H1 (cell line): ENCODE measurements around the gene TAPBPL. TPM values are rescaled to one million over a fixed set of nuclear protein-coding genes. Genes with fewer than 3 reads are reported as not detected.

Experiments
- CTCF ChIA-PET: fragments of 300-600 bp; sonication (Branson Sonifier 250); formaldehyde crosslinking; loops from one replicate; lab custom pipeline; 2021; ENCODE audit not compliant: partially characterized antibody; lab: Charles Lee
- POLR2A ChIA-PET: fragments of 300-600 bp; sonication (Branson Sonifier 250); formaldehyde crosslinking; loops from one replicate; lab custom pipeline; 2021; ENCODE audit warnings: inconsistent platforms; ENCODE audit not compliant: partially characterized antibody; lab: Charles Lee
- DNase-seq, 2 experiments: peaks; one replicate each; pipeline versions ENCODE4 v3.0.0 to v3.0.0-alpha.2; 2010 to 2022; ENCODE audit warnings: low spot score in 2 of 2, low read depth in 1 of 2, mixed read lengths in 1 of 2
- FAIRE-seq: peaks from 2 replicates; lab custom pipeline; 2011; peaks lifted over from hg19 to GRCh38; lab: Jason Lieb, UNC
- H2AFZ ChIP-seq: 2 replicates; pipeline ENCODE4 v1.8.1; 2012; ENCODE audit warnings: low read length, inconsistent platforms
- H2AK5ac ChIP-seq: 2 replicates; pipeline ENCODE4 v1.6.1; 2013; ENCODE audit warnings: low read depth, low read length
- H2BK120ac ChIP-seq: replicated peaks from 2 replicates; pipeline ENCODE3; 2013; ENCODE audit warnings: low read depth, low read length, inconsistent platforms
- H2BK12ac ChIP-seq: 2 replicates; pipeline ENCODE4 v1.6.1; 2013; ENCODE audit warnings: low read depth, low read length
- H2BK15ac ChIP-seq: 2 replicates; pipeline ENCODE4 v1.6.1; 2013; ENCODE audit warnings: low read length
- H2BK20ac ChIP-seq: 2 replicates; pipeline ENCODE4 v1.6.1; 2013; ENCODE audit warnings: low read length
- H2BK5ac ChIP-seq: 2 replicates; pipeline ENCODE4 v1.6.1; 2013; ENCODE audit warnings: low read depth, low read length
- H3K14ac ChIP-seq: 2 replicates; pipeline ENCODE4 v1.6.1; 2013; ENCODE audit warnings: inconsistent platforms; ENCODE audit not compliant: insufficient read length
- H3K18ac ChIP-seq: 2 replicates; pipeline ENCODE4 v1.6.1; 2013; ENCODE audit warnings: low read length; ENCODE audit errors: extremely low read depth
- H3K23ac ChIP-seq: 2 replicates; pipeline ENCODE4 v1.6.1; 2013; ENCODE audit warnings: inconsistent platforms; ENCODE audit not compliant: insufficient read length
- H3K23me2 ChIP-seq: 2 replicates; pipeline ENCODE4 v1.6.1; 2013; ENCODE audit warnings: low read depth, low read length
- H3K27ac ChIP-seq: 2 replicates; pipeline ENCODE4 v1.6.1; 2011; ENCODE audit warnings: low read depth, low read length, inconsistent platforms
- H3K27me3 ChIP-seq, 4 experiments: replicated peaks in 1 of 4; 1 replicate in 1 of 4; 2 replicates in 3 of 4; pipeline versions ENCODE4 v1.6.1 to v1.8.1; 2011 to 2013; ENCODE audit warnings: low read length in 3 of 4, mild to moderate bottlenecking in 3 of 4, inconsistent platforms in 2 of 4, mixed read lengths in 2 of 4, moderate library complexity in 1 of 4; ENCODE audit not compliant: control insufficient read depth in 3 of 4, insufficient read depth in 3 of 4; ENCODE audit errors: extremely low read depth in 1 of 4
- H3K36me3 ChIP-seq, 4 experiments: 2 replicates each; pipeline versions ENCODE4 v1.6.1 to v1.8.1; 2011 to 2013; ENCODE audit warnings: mild to moderate bottlenecking in 4 of 4, low read length in 3 of 4, moderate library complexity in 2 of 4, control low read depth in 1 of 4, inconsistent platforms in 1 of 4; ENCODE audit not compliant: insufficient read depth in 4 of 4, control insufficient read depth in 2 of 4
- H3K4ac ChIP-seq: replicated peaks from 2 replicates; pipeline ENCODE3; 2013; ENCODE audit warnings: low read length, low read depth, mixed read lengths, inconsistent platforms; ENCODE audit not compliant: insufficient read length
- H3K4me1 ChIP-seq, 4 experiments: replicated peaks in 1 of 4; 1 replicate in 1 of 4; 2 replicates in 3 of 4; pipeline versions ENCODE4 v1.6.1 to v1.8.1; 2011 to 2013; ENCODE audit warnings: low read length in 3 of 4, inconsistent platforms in 2 of 4, mixed read lengths in 1 of 4; ENCODE audit not compliant: insufficient read depth in 4 of 4, control insufficient read depth in 3 of 4
- H3K4me2 ChIP-seq, 2 experiments: 2 replicates each; pipeline versions ENCODE4 v1.6.1 to v1.8.1; 2011 to 2013; ENCODE audit warnings: low read depth in 2 of 2, low read length in 2 of 2, control low read depth in 1 of 2, inconsistent platforms in 1 of 2, mild to moderate bottlenecking in 1 of 2; ENCODE audit not compliant: insufficient read depth in 1 of 2
- H3K4me3 ChIP-seq, 4 experiments: fragments of 200-600, 300-600 bp in 1 of 4; sonication (generic), shearing (Covaris generic), sonication (Bioruptor Twin) in 1 of 4; 2 replicates each; pipeline versions ENCODE4 v1.5.1 to v1.8.1; 2011 to 2016; ENCODE audit warnings: low read length in 4 of 4, low read depth in 3 of 4, control low read depth in 2 of 4, inconsistent platforms in 2 of 4, mild to moderate bottlenecking in 2 of 4, mixed read lengths in 1 of 4, moderate library complexity in 1 of 4; ENCODE audit not compliant: insufficient read depth in 2 of 4; ENCODE audit errors: extremely low read depth in 1 of 4
- H3K56ac ChIP-seq: replicated peaks from 2 replicates; pipeline ENCODE3; 2013; ENCODE audit warnings: low read depth, mild to moderate bottlenecking, mixed read lengths, low read length, inconsistent platforms; ENCODE audit not compliant: insufficient read length
- H3K79me1 ChIP-seq: 2 replicates; pipeline ENCODE4 v1.6.1; 2013; ENCODE audit warnings: low read depth, low read length, control low read depth
- H3K79me2 ChIP-seq, 2 experiments: 2 replicates each; pipeline versions ENCODE4 v1.6.1 to v1.8.1; 2012 to 2013; ENCODE audit warnings: low read length in 2 of 2, mild to moderate bottlenecking in 2 of 2, inconsistent platforms in 1 of 2; ENCODE audit not compliant: insufficient read depth in 2 of 2, control insufficient read depth in 1 of 2
- H3K9ac ChIP-seq, 4 experiments: replicated peaks in 1 of 4; 1 replicate in 1 of 4; 2 replicates in 3 of 4; pipeline versions ENCODE4 v1.6.1 to v1.8.1; 2011 to 2013; ENCODE audit warnings: low read depth in 3 of 4, low read length in 3 of 4, control low read depth in 2 of 4, mild to moderate bottlenecking in 2 of 4, moderate library complexity in 2 of 4, inconsistent platforms in 1 of 4; ENCODE audit errors: extremely low read depth in 1 of 4
- H3K9me3 ChIP-seq, 2 experiments: 2 replicates each; pipeline versions ENCODE4 v1.6.1 to v1.8.1; 2012 to 2013; ENCODE audit warnings: mild to moderate bottlenecking in 2 of 2, moderate library complexity in 2 of 2, control low read depth in 1 of 2, inconsistent platforms in 1 of 2, low read depth in 1 of 2, low read length in 1 of 2, mixed read lengths in 1 of 2; ENCODE audit not compliant: insufficient read depth in 2 of 2
- H4K20me1 ChIP-seq, 2 experiments: replicated peaks in 1 of 2; 2 replicates each; pipeline versions ENCODE3 to v1.8.1; 2011 to 2013; ENCODE audit warnings: inconsistent platforms in 2 of 2, low read length in 2 of 2, mild to moderate bottlenecking in 1 of 2; ENCODE audit not compliant: insufficient read depth in 2 of 2, control insufficient read depth in 1 of 2
- H4K5ac ChIP-seq: 2 replicates; pipeline ENCODE4 v1.6.1; 2013; ENCODE audit warnings: low read length, low read depth, mixed read lengths, inconsistent platforms; ENCODE audit not compliant: insufficient read length
- H4K8ac ChIP-seq: 2 replicates; pipeline ENCODE4 v1.8.0; 2013; ENCODE audit warnings: mild to moderate bottlenecking, moderate library complexity, low read length, inconsistent platforms; ENCODE audit not compliant: insufficient read depth; ENCODE audit errors: extremely low read depth
- H4K91ac ChIP-seq: replicated peaks from 2 replicates; pipeline ENCODE3; 2013; ENCODE audit warnings: low read length, mixed read lengths, inconsistent platforms; ENCODE audit not compliant: insufficient read length
- CBX5 ChIP-seq: fragments of 300-800, 300-1000 bp; sonication (generic); IDR thresholded peaks from 2 replicates; pipeline ENCODE4 v1.7.1; 2016; ENCODE audit warnings: antibody characterized with exemption, low read length, low read depth
- EP300 ChIP-seq, 2 experiments: IDR thresholded peaks; 1 replicate in 1 of 2; 2 replicates in 1 of 2; pipeline ENCODE4 v1.6.1; 2011 to 2012; ENCODE audit warnings: low read depth in 2 of 2, low read length in 2 of 2, mild to moderate bottlenecking in 2 of 2, borderline replicate concordance in 1 of 2, inconsistent platforms in 1 of 2, moderate library complexity in 1 of 2
- FOSL1 ChIP-seq: IDR thresholded peaks from 2 replicates; pipeline ENCODE4 v1.6.1; 2011; ENCODE audit warnings: mild to moderate bottlenecking, low read depth, low read length, moderate library complexity; ENCODE audit not compliant: insufficient read depth
- GTF2F1 ChIP-seq: IDR thresholded peaks from 2 replicates; pipeline ENCODE4 v1.6.1; 2012; ENCODE audit warnings: low read depth, low read length, improper control_type of control experiment, borderline replicate concordance
- HDAC2 ChIP-seq, 2 experiments: fragments of 300-600 bp in 1 of 2; sonication (generic) in 1 of 2; IDR thresholded peaks; 2 replicates each; pipeline ENCODE4 v1.6.1; 2011 to 2012; ENCODE audit warnings: low read depth in 2 of 2, low read length in 2 of 2, mild to moderate bottlenecking in 2 of 2, moderate library complexity in 2 of 2, borderline replicate concordance in 1 of 2, inconsistent platforms in 1 of 2
- JUN ChIP-seq: IDR thresholded peaks from 2 replicates; pipeline ENCODE4 v1.6.1; 2011; ENCODE audit warnings: low read depth, mild to moderate bottlenecking, improper control_type of control experiment, low read length
- POLR2AphosphoS5 ChIP-seq: IDR thresholded peaks from 2 replicates; pipeline ENCODE4 v1.6.1; 2011; ENCODE audit warnings: low read depth, low read length
- RNF2 ChIP-seq: fragments of 200-900, 300-1000 bp; sonication (generic); IDR thresholded peaks from 2 replicates; pipeline ENCODE4 v1.7.1; 2016; ENCODE audit warnings: borderline replicate concordance, low read depth, mild to moderate bottlenecking, antibody characterized with exemption, low read length; ENCODE audit not compliant: poor library complexity, severe bottlenecking; ENCODE audit errors: missing control alignments
- SIRT6 ChIP-seq: IDR thresholded peaks from one replicate; pipeline ENCODE4 v1.7.1; 2012; ENCODE audit warnings: low read length, inconsistent platforms
- USF2 ChIP-seq: IDR thresholded peaks from 2 replicates; pipeline ENCODE4 v1.6.1; 2011; ENCODE audit warnings: low read length, improper control_type of control experiment
- WGBS, 2 experiments: shearing (Covaris generic) in 1 of 2; methylation state at CpG; one replicate each; pipeline versions ENCODE4 v1.1.6 to v1.1.7; 2013 to 2015; ENCODE audit warnings: low lambda C conversion rate in 2 of 2, mixed read lengths in 2 of 2, inconsistent platforms in 1 of 2, low coverage in 1 of 2, missing lambda C conversion rate in 1 of 2; ENCODE audit not compliant: insufficient replicate concordance in 2 of 2, insufficient coverage in 1 of 2, insufficient read length in 1 of 2; ENCODE audit errors: extremely low coverage in 1 of 2, missing lambda C conversion rate in 1 of 2; 5-methylcytosine and 5-hydroxymethylcytosine counted together
- polyA plus RNA-seq, 7 experiments: library from polyadenylated mRNA; depleted of rRNA in 3 of 7; stranded (reverse) in 5 of 7; unstranded in 2 of 7; fragments of >200 nt in 5 of 7; fragments of 200-250 nt in 2 of 7; gene quantifications; 1 replicate in 5 of 7; 2 replicates in 1 of 7; 4 replicates in 1 of 7; pipeline versions ENCODE4 v1.2.1 to v1.2.3, GENCODE V29; 2011 to 2013; ENCODE audit warnings: missing spikeins in 2 of 7, mixed read lengths in 2 of 7
- total RNA-seq: library from RNA; stranded (reverse); fragmentation: NEBNext Ultra II Directional; extraction: Animal tissue kit (Norgen Biotek cat#: 25700); gene quantifications from 2 replicates; pipeline ENCODE4 v1.2.1, GENCODE V29; 2021
- TF ChIP-seq, protein P1 (sequence below): IDR thresholded peaks from 2 replicates; pipeline ENCODE4 v1.6.1; 2011; ENCODE audit warnings: low read depth, mild to moderate bottlenecking, low read length; ENCODE audit not compliant: insufficient read depth

The TAPBPL gene
- total and polyA plus RNA-seq, 2 of the 8 experiments (the other 6 are each of a cell fraction or from before 2014, with no cell fraction given), result 0.61 to 1.5 TPM

DNA sequence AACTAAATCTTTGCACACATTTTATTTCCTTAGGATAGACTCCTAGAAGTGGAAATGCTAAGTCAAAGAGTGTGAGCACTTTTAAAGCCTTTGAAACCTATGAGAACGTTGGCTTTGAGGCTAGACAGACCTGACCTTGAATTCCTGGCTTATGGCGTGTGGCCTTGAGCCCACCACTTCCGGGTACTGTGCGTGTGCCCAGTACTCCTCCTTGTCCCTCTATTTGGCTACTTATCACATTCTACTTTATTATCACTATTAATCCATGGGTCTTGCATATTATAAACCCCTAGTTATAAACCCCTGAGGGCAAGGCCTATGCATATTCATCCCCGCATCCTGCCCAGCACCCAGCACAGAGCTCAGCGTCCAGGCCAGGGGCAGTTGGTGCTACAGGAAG is 33.0 kb upstream of the TAPBPL start:
- Histone ChIP-seq H3K79me2 (no peaks in the 10 kb centered on the region), H3K79me1 (no peaks in the 10 kb centered on the region), H2BK5ac (no peak overlapping the region), H3K27me3 (no peaks in the 10 kb centered on the region), H3K56ac (no peak overlapping the region), H4K91ac (no peak overlapping the region), H3K14ac (no peak overlapping the region), H2BK12ac (no peak overlapping the region; the same call in 1 of the 2 replicates), H3K9ac (no peak overlapping the region), H4K20me1 (no peaks in the 10 kb centered on the region), H2BK15ac (no peak overlapping the region), H2AK5ac (no peak overlapping the region), H4K5ac (no peak overlapping the region), H3K23ac (no peak overlapping the region), H3K36me3 (no peaks in the 10 kb centered on the region), H2BK20ac (no peak overlapping the region), H3K9me3 (no peaks in the 10 kb centered on the region), H3K4me3 (no peak overlapping the region), H3K4me2 (no peak overlapping the region), H2AFZ (no peak overlapping the region), H3K4ac (no peak overlapping the region), H2BK120ac (no peak overlapping the region), H3K4me1 (peaks cover 0 to 2% (median 0%) of the 10 kb centered on the region in 4 experiments; a peak in 2 of 7 replicates), H3K23me2 (no peaks in the 10 kb centered on the region), H3K27ac (no peak overlapping the region), H3K18ac (no peak overlapping the region), H4K8ac (no peak overlapping the region)
- DNase-seq, result no peak
- CTCF ChIA-PET, result interaction anchor here (1.3 to 3.0 kb wide), 4 partner anchors 33 to 92 kb away, joined by 3 to 25 read pairs (median 7); partner anchors contain the start of gene TAPBPL
- POLR2A ChIA-PET, result interaction anchor here (0.9 to 2.7 kb wide), 5 partner anchors 38 to 51 kb away, joined by 3 to 7 read pairs (median 3); partner anchors contain the start of genes SCNN1A and VAMP1
- 79% methylated on average over 6 of the region's 6 CpGs; no CpG with 5 or more reads in 1 of the 2 experiments for WGBS, 2 experiments
- no peak for FAIRE-seq
- no peak for TF ChIP-seq GTF2F1
- TF ChIP-seq SIRT6, result no peak
- no peak for TF ChIP-seq EP300 (IDR thresholded peaks at IDR 0.05; ENCODE audit: borderline replicate concordance in 1 of 2, low read depth in 2 of 2, low read length in 2 of 2)
- no peak for TF ChIP-seq USF2
- TF ChIP-seq, protein P1, sequence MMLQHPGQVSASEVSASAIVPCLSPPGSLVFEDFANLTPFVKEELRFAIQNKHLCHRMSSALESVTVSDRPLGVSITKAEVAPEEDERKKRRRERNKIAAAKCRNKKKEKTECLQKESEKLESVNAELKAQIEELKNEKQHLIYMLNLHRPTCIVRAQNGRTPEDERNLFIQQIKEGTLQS, result no peak
- TF ChIP-seq RNF2, result no peak
- TF ChIP-seq POLR2AphosphoS5, result no peak
- TF ChIP-seq FOSL1, result no peak
- no peak for TF ChIP-seq HDAC2 (IDR thresholded peaks at IDR 0.05; ENCODE audit: borderline replicate concordance in 1 of 2, low read depth in 2 of 2, low read length in 2 of 2)
- no peak for TF ChIP-seq CBX5
- no peak for TF ChIP-seq JUN
